ENCODE measurements around the gene TPSAB1. TPM values are rescaled to one million over a fixed set of nuclear protein-coding genes. Genes with fewer than 3 reads are reported as not detected.
A peak's percentile ranks its signal among the peaks of the same experiment; 100 is the strongest.

The TPSAB1 gene
- polyA plus RNA-seq, 3 donors = not detected

- peaks cover 0 to 10% (median 3%) of the 10 kb centered on the region in 7 donors for H3K9me3 Mint-ChIP-seq
- no peaks in the 10 kb centered on the region for H3K27me3 ChIP-seq (ENCODE audit: control insufficient read depth in 2 of 2, insufficient read depth in 2 of 2, low read length in 2 of 2)
Measured at GRCh38 chr16:1277617-1278282, 37.2 kb downstream of the TPSAB1 start.

GRCh38 chr16:1278477-1278876 lies 38.0 kb downstream of the TPSAB1 start:
- H3K27me3 ChIP-seq (ENCODE audit: control insufficient read depth in 2 of 2, insufficient read depth in 2 of 2, low read length in 2 of 2) = no peaks in the 10 kb centered on the region
- intact Hi-C loops (cut with micrococcal nuclease) = no loop called here
- no peak for TF ChIP-seq CTCF (IDR thresholded peaks at IDR 0.05)

More at GRCh38 chr16:1277617-1278282, 37.2 kb downstream of the TPSAB1 start:
- no peak overlapping the region for H3K4me2 ChIP-seq (replicated peaks; ENCODE audit: extremely low read depth, low read length, poor library complexity, severe bottlenecking)
- H3K27me3 Mint-ChIP-seq (ENCODE audit: low read depth in 3 of 3) = peaks cover 17 to 33% (median 20%) of the 10 kb centered on the region in 3 donors
- intact Hi-C loops (cut with micrococcal nuclease) = no loop called here
- no peak overlapping the region for H3K4me3 ChIP-seq (replicated peaks in 1 of 3; ENCODE audit: low read depth in 2 of 3, low read length in 3 of 3)
- no peaks in the 10 kb centered on the region for H3K36me3 Mint-ChIP-seq
- no peak overlapping the region for H2AFZ ChIP-seq (ENCODE audit: insufficient read depth, low read depth, low read length, poor library complexity, severe bottlenecking)
- H3K27ac Mint-ChIP-seq = peak overlapping the region in 1 of 7 donors; percentile 46
- H3K9me3 ChIP-seq (replicated peaks in 1 of 2; ENCODE audit: control insufficient read depth in 1 of 2, insufficient read depth in 1 of 2, low read length in 2 of 2) = no peaks in the 10 kb centered on the region
- H3K36me3 ChIP-seq (replicated peaks in 1 of 2; ENCODE audit: control insufficient read depth in 1 of 2, insufficient read depth in 2 of 2, low read length in 2 of 2) = no peaks in the 10 kb centered on the region
- H3K79me2 ChIP-seq (ENCODE audit: insufficient read depth, low read length) = no peaks in the 10 kb centered on the region
- H3K9ac ChIP-seq (ENCODE audit: insufficient read depth, low read length, poor library complexity, severe bottlenecking) = no peak overlapping the region
- no peak for DNase-seq
- TF ChIP-seq CTCF (IDR thresholded peaks at IDR 0.05) = no peak
- peak overlapping the region in 1 of 2 donors; percentile 51 for H3K4me3 Mint-ChIP-seq
- H4K20me1 ChIP-seq (ENCODE audit: insufficient read depth, low read length) = no peaks in the 10 kb centered on the region
- H3K27ac ChIP-seq (ENCODE audit: low read depth in 1 of 2, low read length in 2 of 2) = no peak overlapping the region
- H3K4me1 ChIP-seq (ENCODE audit: control insufficient read depth in 1 of 2, insufficient read depth in 2 of 2, low read length in 2 of 2) = peaks cover 5 to 6% of the 10 kb centered on the region in 2 donors
- WGBS (ENCODE audit: insufficient coverage) = 66% methylated on average over 16 of the region's 21 CpGs
- peaks cover 7% of the 10 kb centered on the region for H3K4me1 Mint-ChIP-seq

More at GRCh38 chr16:1278477-1278876, 38.0 kb downstream of the TPSAB1 start:
- Histone ChIP-seq H3K4me1 (ENCODE audit: control insufficient read depth in 1 of 2, insufficient read depth in 2 of 2, low read length in 2 of 2) (peaks cover 12 to 13% of the 10 kb centered on the region in 2 donors), H3K79me2 (ENCODE audit: insufficient read depth, low read length) (no peaks in the 10 kb centered on the region), H3K4me3 (replicated peaks in 1 of 3; ENCODE audit: low read depth in 2 of 3, low read length in 3 of 3) (no peak overlapping the region), H2AFZ (ENCODE audit: insufficient read depth, low read depth, low read length, poor library complexity, severe bottlenecking) (no peak overlapping the region), H3K9me3 (replicated peaks in 1 of 2; ENCODE audit: control insufficient read depth in 1 of 2, insufficient read depth in 1 of 2, low read length in 2 of 2) (no peaks in the 10 kb centered on the region), H3K9ac (ENCODE audit: insufficient read depth, low read length, poor library complexity, severe bottlenecking) (no peak overlapping the region), H3K36me3 (replicated peaks in 1 of 2; ENCODE audit: control insufficient read depth in 1 of 2, insufficient read depth in 2 of 2, low read length in 2 of 2) (no peaks in the 10 kb centered on the region), H3K27ac (ENCODE audit: low read depth in 1 of 2, low read length in 2 of 2) (no peak overlapping the region), H4K20me1 (ENCODE audit: insufficient read depth, low read length) (no peaks in the 10 kb centered on the region), H3K4me2 (replicated peaks; ENCODE audit: extremely low read depth, low read length, poor library complexity, severe bottlenecking) (no peak overlapping the region)
- Mint-ChIP-seq H3K27me3 (ENCODE audit: low read depth in 3 of 3) (peaks cover 15 to 31% (median 20%) of the 10 kb centered on the region in 3 donors), H3K4me1 (peaks cover 14% of the 10 kb centered on the region), H3K36me3 (no peaks in the 10 kb centered on the region), H3K9me3 (peaks cover 0 to 8% (median 3%) of the 10 kb centered on the region in 7 donors), H3K4me3 (no peak overlapping the region), H3K27ac (no peak overlapping the region)
- no peak for DNase-seq
- WGBS (ENCODE audit: insufficient coverage) = 41% methylated on average over 17 of the region's 18 CpGs
